ENCODE results near the gene PROSER1. TPM values are rescaled to one million over a fixed set of nuclear protein-coding genes. Genes with fewer than 3 reads are reported as not detected.
A peak's percentile ranks its signal among the peaks of the same experiment; 100 is the strongest.

Gene PROSER1
- total RNA-seq, 1 experiment from 2014 or later: 94.6 TPM

DNA sequence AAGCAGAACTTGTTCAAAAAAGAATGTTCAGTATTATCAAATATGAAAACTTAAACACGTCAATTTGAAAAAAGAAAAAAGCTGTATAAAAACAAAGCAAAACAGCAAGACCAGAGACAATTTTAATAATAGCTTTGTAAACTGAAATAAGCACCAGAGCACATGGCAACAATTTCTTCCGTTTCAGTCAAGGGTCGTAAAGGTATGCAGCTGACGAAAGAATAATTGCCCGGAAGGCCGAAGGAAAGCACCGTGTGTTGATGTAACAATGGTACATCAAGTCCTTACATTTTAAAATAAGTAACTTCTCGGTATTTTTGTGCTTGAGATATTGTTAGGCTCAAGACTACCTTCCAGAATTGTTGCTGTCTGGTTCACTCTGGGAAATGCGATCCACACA lies 1.7 kb downstream of the PROSER1 start (continued):
- no peak for TF ChIP-seq ZNF317 (CRISPR knock-in tag; IDR thresholded peaks at IDR 0.05; ENCODE audit: borderline replicate concordance, low read depth)

DNA sequence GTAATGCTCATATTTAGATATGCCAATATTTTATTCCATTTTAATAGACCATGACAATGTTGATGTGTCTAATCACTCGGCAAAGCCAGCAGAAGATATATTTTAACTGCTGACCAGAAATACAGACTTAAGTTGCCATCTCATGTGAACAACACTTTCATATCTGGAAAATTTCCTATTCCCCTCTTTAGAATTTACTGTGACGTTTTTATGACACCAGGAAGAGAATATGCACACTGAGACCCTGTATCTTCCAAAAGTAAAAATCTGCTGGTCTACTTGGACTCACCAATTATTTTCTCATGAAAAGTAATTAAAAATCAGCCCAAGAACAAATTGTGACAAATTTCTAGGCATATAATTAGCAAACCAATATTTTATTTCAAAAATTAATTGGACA lies 2.1 kb downstream of the PROSER1 start:
- Mint-ChIP-seq H3K4me3 (peak overlapping the region; percentile 92), H3K27ac (no peak overlapping the region), H3K4me1 (peaks cover 37% of the 10 kb centered on the region), H3K36me3 (peaks cover 5% of the 10 kb centered on the region), H3K9me3 (no peaks in the 10 kb centered on the region), H3K27me3 (ENCODE audit: low read depth) (no peaks in the 10 kb centered on the region)
- POLR2A ChIA-PET: interaction anchor here (1.4 kb wide), 1 partner anchor 9 kb away, joined by 3 read pairs; no protein-coding TSS in a partner anchor
- CTCF ChIA-PET: interaction anchor here (1.0 to 1.1 kb wide), 2 partner anchors 10 to 11 kb away, joined by 3 read pairs; no protein-coding TSS in a partner anchor
- TF ChIP-seq PRRX2 (CRISPR knock-in tag; IDR thresholded peaks at IDR 0.05) (no peak), JAZF1 (CRISPR knock-in tag; IDR thresholded peaks at IDR 0.05) (no peak), MYBL2 (CRISPR knock-in tag; IDR thresholded peaks at IDR 0.05) (no peak), NR1H2 (CRISPR knock-in tag; IDR thresholded peaks at IDR 0.05) (no peak)
- TF ChIP-seq, protein P1, sequence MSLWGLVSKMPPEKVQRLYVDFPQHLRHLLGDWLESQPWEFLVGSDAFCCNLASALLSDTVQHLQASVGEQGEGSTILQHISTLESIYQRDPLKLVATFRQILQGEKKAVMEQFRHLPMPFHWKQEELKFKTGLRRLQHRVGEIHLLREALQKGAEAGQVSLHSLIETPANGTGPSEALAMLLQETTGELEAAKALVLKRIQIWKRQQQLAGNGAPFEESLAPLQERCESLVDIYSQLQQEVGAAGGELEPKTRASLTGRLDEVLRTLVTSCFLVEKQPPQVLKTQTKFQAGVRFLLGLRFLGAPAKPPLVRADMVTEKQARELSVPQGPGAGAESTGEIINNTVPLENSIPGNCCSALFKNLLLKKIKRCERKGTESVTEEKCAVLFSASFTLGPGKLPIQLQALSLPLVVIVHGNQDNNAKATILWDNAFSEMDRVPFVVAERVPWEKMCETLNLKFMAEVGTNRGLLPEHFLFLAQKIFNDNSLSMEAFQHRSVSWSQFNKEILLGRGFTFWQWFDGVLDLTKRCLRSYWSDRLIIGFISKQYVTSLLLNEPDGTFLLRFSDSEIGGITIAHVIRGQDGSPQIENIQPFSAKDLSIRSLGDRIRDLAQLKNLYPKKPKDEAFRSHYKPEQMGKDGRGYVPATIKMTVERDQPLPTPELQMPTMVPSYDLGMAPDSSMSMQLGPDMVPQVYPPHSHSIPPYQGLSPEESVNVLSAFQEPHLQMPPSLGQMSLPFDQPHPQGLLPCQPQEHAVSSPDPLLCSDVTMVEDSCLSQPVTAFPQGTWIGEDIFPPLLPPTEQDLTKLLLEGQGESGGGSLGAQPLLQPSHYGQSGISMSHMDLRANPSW (CRISPR knock-in tag; conservative IDR thresholded peaks at IDR 0.05; ENCODE audit: low read depth): no peak
- DNase-seq (ENCODE audit: low spot score) (no peak), ATAC-seq (no peak)

DNA sequence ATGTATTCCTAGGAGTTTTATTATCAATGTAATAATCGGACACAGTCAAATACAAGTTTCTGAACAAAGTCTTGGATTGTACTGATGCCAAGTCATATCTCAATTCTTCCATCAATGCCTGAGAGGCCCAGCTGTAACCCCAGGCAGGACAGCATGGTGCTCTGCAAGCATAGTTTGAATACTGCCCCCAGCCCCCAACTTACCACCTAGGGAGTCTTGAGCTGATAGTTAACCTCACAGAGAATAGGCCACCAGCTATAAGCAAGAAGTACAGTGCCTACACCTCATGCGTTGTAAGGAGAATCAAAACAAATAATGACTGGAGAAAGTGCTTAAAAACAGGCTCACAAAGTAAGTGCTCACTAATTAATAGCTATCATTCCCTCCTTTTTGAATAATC lies 2.7 kb downstream of the PROSER1 start:
- ATAC-seq: no peak
- TF ChIP-seq, protein P2, sequence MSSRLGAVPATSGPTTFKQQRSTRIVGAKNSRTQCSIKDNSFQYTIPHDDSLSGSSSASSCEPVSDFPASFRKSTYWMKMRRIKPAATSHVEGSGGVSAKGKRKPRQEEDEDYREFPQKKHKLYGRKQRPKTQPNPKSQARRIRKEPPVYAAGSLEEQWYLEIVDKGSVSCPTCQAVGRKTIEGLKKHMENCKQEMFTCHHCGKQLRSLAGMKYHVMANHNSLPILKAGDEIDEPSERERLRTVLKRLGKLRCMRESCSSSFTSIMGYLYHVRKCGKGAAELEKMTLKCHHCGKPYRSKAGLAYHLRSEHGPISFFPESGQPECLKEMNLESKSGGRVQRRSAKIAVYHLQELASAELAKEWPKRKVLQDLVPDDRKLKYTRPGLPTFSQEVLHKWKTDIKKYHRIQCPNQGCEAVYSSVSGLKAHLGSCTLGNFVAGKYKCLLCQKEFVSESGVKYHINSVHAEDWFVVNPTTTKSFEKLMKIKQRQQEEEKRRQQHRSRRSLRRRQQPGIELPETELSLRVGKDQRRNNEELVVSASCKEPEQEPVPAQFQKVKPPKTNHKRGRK (CRISPR knock-in tag; IDR thresholded peaks at IDR 0.05; ENCODE audit: borderline replicate concordance): no peak
- TF ChIP-seq ZNF423 (CRISPR knock-in tag; IDR thresholded peaks at IDR 0.05): 0 out of 2 replicates have a peak, but pooled peaks have one; percentile 23
- H3K9me3 Mint-ChIP-seq: no peaks in the 10 kb centered on the region
- H3K4me3 Mint-ChIP-seq: peak overlapping the region; percentile 92
- no peaks in the 10 kb centered on the region for H3K27me3 Mint-ChIP-seq (ENCODE audit: low read depth)
- POLR2A ChIA-PET: interaction anchor here (1.4 kb wide), 1 partner anchor 9 kb away, joined by 3 read pairs; no protein-coding TSS in a partner anchor
- H3K36me3 Mint-ChIP-seq: peaks cover 5% of the 10 kb centered on the region
- H3K27ac Mint-ChIP-seq: no peak overlapping the region
- no peak for DNase-seq (ENCODE audit: low spot score)
- CTCF ChIA-PET: interaction anchor here (1.1 to 2.9 kb wide), 2 partner anchors 12 to 23 kb away, joined by 3 to 10 read pairs; no protein-coding TSS in a partner anchor
- peaks cover 37% of the 10 kb centered on the region for H3K4me1 Mint-ChIP-seq

DNA sequence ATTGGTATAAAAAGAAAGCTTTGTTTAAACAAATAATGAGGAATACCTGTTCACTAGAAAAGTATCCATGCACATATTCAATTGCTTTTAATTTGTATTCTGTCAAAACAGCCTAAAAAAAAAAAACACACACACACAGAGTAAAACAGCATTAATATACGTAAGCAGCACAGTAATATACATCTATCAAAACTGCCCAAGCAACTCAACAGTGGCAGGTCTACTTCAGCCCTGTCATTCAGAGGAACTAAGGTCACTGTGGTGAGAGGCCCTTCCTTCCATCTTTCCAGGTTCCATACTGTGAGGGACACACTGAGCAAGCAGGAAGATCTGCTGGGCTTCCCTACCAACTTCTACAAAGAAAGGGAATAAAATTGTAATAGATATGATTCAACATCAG lies 3.8 kb downstream of the PROSER1 start:
- Mint-ChIP-seq H3K36me3 (peaks cover 8% of the 10 kb centered on the region), H3K9me3 (no peaks in the 10 kb centered on the region), H3K27ac (0 out of 2 replicates have a peak overlapping the region, but pooled peaks have one; percentile 32), H3K4me3 (peak overlapping the region; percentile 42), H3K27me3 (ENCODE audit: low read depth) (no peaks in the 10 kb centered on the region), H3K4me1 (peaks cover 39% of the 10 kb centered on the region)
- no peak for ATAC-seq
- DNase-seq (ENCODE audit: low spot score): no peak
- CTCF ChIA-PET: interaction anchor here (2.9 kb wide), 1 partner anchor 22 kb away, joined by 10 read pairs; no protein-coding TSS in a partner anchor
- POLR2A ChIA-PET: no interaction called here
- TF ChIP-seq ATF1 (CRISPR knock-in tag; IDR thresholded peaks at IDR 0.05) (no peak), MYBL2 (CRISPR knock-in tag; IDR thresholded peaks at IDR 0.05) (no peak)

DNA sequence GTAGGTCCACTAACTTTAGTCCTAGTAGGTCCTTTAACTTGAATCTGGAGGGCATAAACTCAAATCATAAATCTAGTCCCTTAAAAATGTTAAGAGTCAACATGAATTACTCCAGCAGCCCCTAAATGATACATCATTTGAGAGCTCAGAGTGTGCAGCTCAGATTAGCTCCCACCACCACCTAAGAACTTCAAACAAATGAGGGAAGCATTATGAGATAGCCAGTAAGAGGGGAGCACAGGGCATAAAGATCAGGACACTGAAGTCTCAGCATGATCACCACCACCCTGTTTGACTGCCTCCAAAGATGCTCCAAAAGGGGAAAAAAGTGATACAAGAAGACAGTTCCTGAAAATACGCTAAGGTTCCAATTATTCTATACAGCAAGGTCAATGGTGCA lies 5.7 kb downstream of the PROSER1 start:
- H3K27me3 Mint-ChIP-seq (ENCODE audit: low read depth): no peaks in the 10 kb centered on the region
- H3K4me3 Mint-ChIP-seq: no peak overlapping the region
- ATAC-seq (no peak), DNase-seq (ENCODE audit: low spot score) (no peak)
- POLR2A ChIA-PET: interaction anchor here (0.5 kb wide), 1 partner anchor 186 kb away, joined by 4 read pairs; no protein-coding TSS in a partner anchor
- 0 out of 2 replicates have a peak overlapping the region, but pooled peaks have one; percentile 5 for H3K27ac Mint-ChIP-seq
- peaks cover 23% of the 10 kb centered on the region for H3K36me3 Mint-ChIP-seq
- CTCF ChIA-PET: no interaction called here
- no peaks in the 10 kb centered on the region for H3K9me3 Mint-ChIP-seq
- peaks cover 42% of the 10 kb centered on the region for H3K4me1 Mint-ChIP-seq
- TF ChIP-seq NR1H2 (CRISPR knock-in tag; IDR thresholded peaks at IDR 0.05) (no peak), ZNF138 (CRISPR knock-in tag; conservative IDR thresholded peaks at IDR 0.05) (no peak), TP53 (CRISPR knock-in tag; IDR thresholded peaks at IDR 0.05) (no peak), ZNF317 (CRISPR knock-in tag; IDR thresholded peaks at IDR 0.05; ENCODE audit: borderline replicate concordance, low read depth) (no peak), SMAD4 (CRISPR knock-in tag; IDR thresholded peaks at IDR 0.05) (no peak)
- TF ChIP-seq, protein P3, sequence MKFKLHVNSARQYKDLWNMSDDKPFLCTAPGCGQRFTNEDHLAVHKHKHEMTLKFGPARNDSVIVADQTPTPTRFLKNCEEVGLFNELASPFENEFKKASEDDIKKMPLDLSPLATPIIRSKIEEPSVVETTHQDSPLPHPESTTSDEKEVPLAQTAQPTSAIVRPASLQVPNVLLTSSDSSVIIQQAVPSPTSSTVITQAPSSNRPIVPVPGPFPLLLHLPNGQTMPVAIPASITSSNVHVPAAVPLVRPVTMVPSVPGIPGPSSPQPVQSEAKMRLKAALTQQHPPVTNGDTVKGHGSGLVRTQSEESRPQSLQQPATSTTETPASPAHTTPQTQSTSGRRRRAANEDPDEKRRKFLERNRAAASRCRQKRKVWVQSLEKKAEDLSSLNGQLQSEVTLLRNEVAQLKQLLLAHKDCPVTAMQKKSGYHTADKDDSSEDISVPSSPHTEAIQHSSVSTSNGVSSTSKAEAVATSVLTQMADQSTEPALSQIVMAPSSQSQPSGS (CRISPR knock-in tag; IDR thresholded peaks at IDR 0.05; ENCODE audit: borderline replicate concordance, low read depth): no peak
- TF ChIP-seq, protein P4, sequence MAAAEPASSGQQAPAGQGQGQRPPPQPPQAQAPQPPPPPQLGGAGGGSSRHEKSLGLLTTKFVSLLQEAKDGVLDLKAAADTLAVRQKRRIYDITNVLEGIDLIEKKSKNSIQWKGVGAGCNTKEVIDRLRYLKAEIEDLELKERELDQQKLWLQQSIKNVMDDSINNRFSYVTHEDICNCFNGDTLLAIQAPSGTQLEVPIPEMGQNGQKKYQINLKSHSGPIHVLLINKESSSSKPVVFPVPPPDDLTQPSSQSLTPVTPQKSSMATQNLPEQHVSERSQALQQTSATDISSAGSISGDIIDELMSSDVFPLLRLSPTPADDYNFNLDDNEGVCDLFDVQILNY (CRISPR knock-in tag; IDR thresholded peaks at IDR 0.05): no peak
- TF ChIP-seq, protein P5, sequence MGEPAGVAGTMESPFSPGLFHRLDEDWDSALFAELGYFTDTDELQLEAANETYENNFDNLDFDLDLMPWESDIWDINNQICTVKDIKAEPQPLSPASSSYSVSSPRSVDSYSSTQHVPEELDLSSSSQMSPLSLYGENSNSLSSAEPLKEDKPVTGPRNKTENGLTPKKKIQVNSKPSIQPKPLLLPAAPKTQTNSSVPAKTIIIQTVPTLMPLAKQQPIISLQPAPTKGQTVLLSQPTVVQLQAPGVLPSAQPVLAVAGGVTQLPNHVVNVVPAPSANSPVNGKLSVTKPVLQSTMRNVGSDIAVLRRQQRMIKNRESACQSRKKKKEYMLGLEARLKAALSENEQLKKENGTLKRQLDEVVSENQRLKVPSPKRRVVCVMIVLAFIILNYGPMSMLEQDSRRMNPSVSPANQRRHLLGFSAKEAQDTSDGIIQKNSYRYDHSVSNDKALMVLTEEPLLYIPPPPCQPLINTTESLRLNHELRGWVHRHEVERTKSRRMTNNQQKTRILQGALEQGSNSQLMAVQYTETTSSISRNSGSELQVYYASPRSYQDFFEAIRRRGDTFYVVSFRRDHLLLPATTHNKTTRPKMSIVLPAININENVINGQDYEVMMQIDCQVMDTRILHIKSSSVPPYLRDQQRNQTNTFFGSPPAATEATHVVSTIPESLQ (CRISPR knock-in tag; IDR thresholded peaks at IDR 0.05): no peak
